Testis (tissue), 3 donors: Measurements from ENCODE around the gene PIM3. TPM values are rescaled to one million over a fixed set of nuclear protein-coding genes. Genes with fewer than 3 reads are reported as not detected.

Experiments used
- DNase-seq: peaks from one replicate; pipeline ENCODE4 v3.0.0-alpha.2; 2019
- H3K27ac ChIP-seq, 2 donors: fragments of 200-600 bp; sonication (generic); one replicate each; pipeline ENCODE4 v1.5.1; 2019
- H3K27me3 ChIP-seq: fragments of 200-600 bp; sonication (generic); one replicate; pipeline ENCODE4 v1.5.1; 2019
- H3K36me3 ChIP-seq: fragments of 200-600 bp; sonication (generic); one replicate; pipeline ENCODE4 v1.5.1; 2017; ENCODE audit warnings: low read depth; ENCODE audit errors: missing control alignments
- H3K4me1 ChIP-seq: fragments of 200-600 bp; sonication (generic); one replicate; pipeline ENCODE4 v1.5.1; 2019
- H3K4me3 ChIP-seq, 2 donors: fragments of 200-600 bp; sonication (generic); one replicate each; pipeline ENCODE4 v1.5.1; 2017 to 2019
- H3K9me3 ChIP-seq: fragments of 200-600 bp; sonication (generic); one replicate; pipeline ENCODE4 v1.5.1; 2017
- POLR2A ChIP-seq: fragments of 450-650 bp; IDR thresholded peaks from one replicate; pipeline ENCODE4 v1.6.1; 2017; ENCODE audit warnings: antibody characterized with exemption, mild to moderate bottlenecking, moderate library complexity
- WGBS, 2 donors: methylation state at CpG; one replicate each; pipeline ENCODE4 v1.1.5; 2018; 5-methylcytosine and 5-hydroxymethylcytosine counted together
- intact Hi-C: fragments of 100-400 bp; cut with DNase I; formaldehyde crosslinking; loops from one replicate; pipeline ENCODE4 v1.15.1; 2023; ENCODE audit warnings: low total_unique reads
- polyA plus RNA-seq: library from polyadenylated mRNA; stranded (reverse); fragments of 350-450 nt; fragmentation: Illumina TruSeq; extraction: RNeasy Lipid Tissue Mini Kit (QIAGEN cat#74804); gene quantifications from one replicate; pipeline ENCODE4 v1.2.3, GENCODE V29; 2014; ENCODE audit warnings: low read depth, low replicate concordance; ENCODE audit not compliant: insufficient read depth
- total RNA-seq, 2 donors: library from RNA; depleted of rRNA; stranded (reverse); fragments of >200 nt; gene quantifications; one replicate each; pipeline ENCODE4 v1.2.3, GENCODE V29; 2016
- TF ChIP-seq, protein P1 (sequence below), 3 experiments: fragments of 450-650 bp in 2 of 3; fragments of 200-600 bp in 1 of 3; sonication (generic) in 1 of 3; IDR thresholded peaks; one replicate each; pipeline ENCODE4 v1.5.1; 2016 to 2019; ENCODE audit warnings: antibody characterized with exemption in 3 of 3, mild to moderate bottlenecking in 2 of 3, moderate library complexity in 1 of 3

The PIM3 gene
- total and polyA plus RNA-seq, 3 donors from 2014 or later, result 50.8 to 89.9 (median 68.2) TPM

DNA sequence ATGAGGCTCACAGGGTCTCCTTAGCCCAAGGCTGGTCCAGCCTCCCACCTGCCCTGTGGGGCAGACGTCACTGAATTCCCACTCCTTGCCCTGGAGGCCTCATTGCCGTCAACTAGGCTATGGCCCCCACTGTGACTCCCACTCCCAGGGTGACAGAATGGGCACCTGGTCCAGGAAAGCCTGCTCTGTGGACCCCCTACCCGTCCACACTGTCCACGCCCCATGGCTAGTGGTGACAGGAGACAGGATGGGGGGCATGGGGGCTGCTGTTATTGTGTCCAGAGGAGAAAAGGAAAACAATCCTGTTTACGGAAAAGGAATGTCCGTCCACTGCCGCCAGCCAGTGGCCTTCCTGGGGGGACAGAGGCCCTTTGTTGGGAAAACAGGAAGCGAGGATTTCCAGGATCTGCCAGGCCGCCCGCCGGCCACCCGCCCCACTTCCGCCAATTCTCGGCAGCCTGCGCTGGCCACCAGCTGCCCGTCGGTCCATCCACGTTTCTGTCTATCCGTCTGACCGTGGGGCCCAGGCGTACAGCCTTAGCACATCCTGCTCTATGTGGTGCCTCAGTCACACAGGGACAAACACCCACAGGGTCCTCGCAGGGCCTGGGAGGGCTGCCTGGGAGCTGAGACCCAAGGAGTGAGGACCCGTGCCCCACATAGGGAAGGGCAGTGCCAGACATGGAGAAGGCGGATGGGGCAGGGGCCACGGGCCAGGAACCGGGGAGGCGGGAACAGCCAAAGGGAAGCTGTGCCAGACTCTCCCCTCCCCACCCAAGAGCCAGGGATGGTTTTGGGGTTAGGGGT, 22.6 kb upstream of the PIM3 start:
- intact Hi-C loops, result no loop called here
- no peak overlapping the region for H3K4me3 ChIP-seq
- no peak for DNase-seq
- TF ChIP-seq, protein P1, sequence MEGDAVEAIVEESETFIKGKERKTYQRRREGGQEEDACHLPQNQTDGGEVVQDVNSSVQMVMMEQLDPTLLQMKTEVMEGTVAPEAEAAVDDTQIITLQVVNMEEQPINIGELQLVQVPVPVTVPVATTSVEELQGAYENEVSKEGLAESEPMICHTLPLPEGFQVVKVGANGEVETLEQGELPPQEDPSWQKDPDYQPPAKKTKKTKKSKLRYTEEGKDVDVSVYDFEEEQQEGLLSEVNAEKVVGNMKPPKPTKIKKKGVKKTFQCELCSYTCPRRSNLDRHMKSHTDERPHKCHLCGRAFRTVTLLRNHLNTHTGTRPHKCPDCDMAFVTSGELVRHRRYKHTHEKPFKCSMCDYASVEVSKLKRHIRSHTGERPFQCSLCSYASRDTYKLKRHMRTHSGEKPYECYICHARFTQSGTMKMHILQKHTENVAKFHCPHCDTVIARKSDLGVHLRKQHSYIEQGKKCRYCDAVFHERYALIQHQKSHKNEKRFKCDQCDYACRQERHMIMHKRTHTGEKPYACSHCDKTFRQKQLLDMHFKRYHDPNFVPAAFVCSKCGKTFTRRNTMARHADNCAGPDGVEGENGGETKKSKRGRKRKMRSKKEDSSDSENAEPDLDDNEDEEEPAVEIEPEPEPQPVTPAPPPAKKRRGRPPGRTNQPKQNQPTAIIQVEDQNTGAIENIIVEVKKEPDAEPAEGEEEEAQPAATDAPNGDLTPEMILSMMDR (IDR thresholded peaks at IDR 0.05), result no peak
- no peak for TF ChIP-seq POLR2A
- 81 to 87% methylated on average over 14 to 27 of the region's 27 CpGs for WGBS, 2 donors
- no peaks in the 10 kb centered on the region for H3K36me3 ChIP-seq
- peaks cover 40% of the 10 kb centered on the region for H3K4me1 ChIP-seq
- H3K27ac ChIP-seq, result peak overlapping the region in 1 of 2 donors; percentile 95
- no peaks in the 10 kb centered on the region for H3K9me3 ChIP-seq
- no peaks in the 10 kb centered on the region for H3K27me3 ChIP-seq

DNA sequence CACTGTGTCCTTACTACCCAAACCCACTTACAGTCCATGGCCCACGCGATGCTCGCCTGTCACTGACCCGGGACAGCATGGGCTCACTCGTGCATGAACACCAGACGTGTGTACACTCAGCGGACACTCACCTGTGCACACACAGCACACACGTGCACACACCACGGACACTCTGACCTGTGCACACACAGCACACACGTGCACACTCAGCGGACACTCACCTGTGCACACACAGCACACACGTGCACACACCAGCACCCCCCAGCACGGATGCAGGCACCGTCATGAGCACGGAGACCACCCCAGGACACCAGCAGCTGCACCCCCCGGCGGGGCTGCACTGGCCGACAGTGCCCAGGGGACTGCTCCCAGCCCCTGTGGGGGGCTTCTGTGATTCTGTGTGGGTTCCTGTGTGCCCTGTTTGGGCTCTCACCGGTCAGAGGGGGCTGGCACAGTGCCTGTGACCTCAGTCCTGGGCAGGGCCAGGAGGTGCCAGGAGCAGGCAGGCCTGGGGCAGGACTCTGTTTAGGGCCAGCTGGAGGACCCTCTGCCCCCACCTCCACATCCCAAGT, 21.9 kb upstream of the PIM3 start:
- intact Hi-C loops, result no loop called here
- WGBS, 2 donors, result 60 to 91% methylated on average over 2 to 19 of the region's 19 CpGs
- Histone ChIP-seq H3K4me1 (peaks cover 33% of the 10 kb centered on the region), H3K9me3 (no peaks in the 10 kb centered on the region), H3K4me3 (no peak overlapping the region), H3K27me3 (no peaks in the 10 kb centered on the region), H3K27ac (no peak overlapping the region), H3K36me3 (no peaks in the 10 kb centered on the region)
- TF ChIP-seq, protein P1 (IDR thresholded peaks at IDR 0.05), result no peak
- TF ChIP-seq POLR2A, result no peak
- no peak for DNase-seq

DNA sequence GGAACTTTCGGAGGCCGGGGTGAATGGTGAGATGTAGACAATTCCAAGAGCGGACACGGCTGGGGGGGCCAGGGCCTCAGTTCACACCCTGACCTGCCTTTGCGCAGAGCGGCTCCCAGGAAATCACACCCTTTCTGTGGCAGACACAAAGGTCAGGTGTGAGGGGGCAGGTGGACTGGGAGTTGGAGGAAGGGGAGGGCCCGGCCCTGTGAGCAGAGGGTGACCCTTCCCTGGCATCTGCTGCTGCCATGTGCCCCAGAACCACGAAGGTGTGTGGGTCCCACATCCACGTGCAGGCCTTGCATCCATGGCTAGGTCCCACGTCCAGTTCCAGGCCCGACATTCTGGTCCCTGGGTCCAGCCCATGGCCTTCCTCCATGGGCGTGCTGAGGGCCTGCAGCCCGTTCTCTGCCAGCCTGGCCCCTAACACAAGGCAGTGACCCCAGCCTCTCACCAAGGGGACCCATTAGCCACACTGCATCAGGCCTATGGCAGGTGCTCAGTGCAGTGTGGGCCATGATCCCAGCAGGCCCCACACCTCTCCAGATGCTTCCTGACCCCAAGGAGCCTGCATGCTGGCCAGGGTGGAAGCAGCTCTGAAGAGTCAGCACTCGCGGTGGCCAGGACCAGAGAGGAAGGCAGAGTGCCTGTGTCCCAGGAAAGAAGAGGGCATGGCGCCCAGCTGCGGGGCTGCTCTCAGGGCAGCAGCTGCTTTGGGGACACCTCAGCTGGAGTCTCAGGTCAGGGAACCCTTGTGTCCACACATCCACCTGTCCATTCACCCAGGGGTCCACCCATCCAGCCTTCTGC, 18.9 kb upstream of the PIM3 start:
- H3K4me3 ChIP-seq, result no peak overlapping the region
- H3K9me3 ChIP-seq, result no peaks in the 10 kb centered on the region
- intact Hi-C loops, result no loop called here
- H3K36me3 ChIP-seq, result no peaks in the 10 kb centered on the region
- WGBS, 2 donors, result 92 to 96% methylated on average over 12 to 17 of the region's 17 CpGs
- no peak for DNase-seq
- H3K4me1 ChIP-seq, result peaks cover 14% of the 10 kb centered on the region
- H3K27ac ChIP-seq, result no peak overlapping the region
- H3K27me3 ChIP-seq, result no peaks in the 10 kb centered on the region
- TF ChIP-seq, protein P1 (IDR thresholded peaks at IDR 0.05), result no peak

DNA sequence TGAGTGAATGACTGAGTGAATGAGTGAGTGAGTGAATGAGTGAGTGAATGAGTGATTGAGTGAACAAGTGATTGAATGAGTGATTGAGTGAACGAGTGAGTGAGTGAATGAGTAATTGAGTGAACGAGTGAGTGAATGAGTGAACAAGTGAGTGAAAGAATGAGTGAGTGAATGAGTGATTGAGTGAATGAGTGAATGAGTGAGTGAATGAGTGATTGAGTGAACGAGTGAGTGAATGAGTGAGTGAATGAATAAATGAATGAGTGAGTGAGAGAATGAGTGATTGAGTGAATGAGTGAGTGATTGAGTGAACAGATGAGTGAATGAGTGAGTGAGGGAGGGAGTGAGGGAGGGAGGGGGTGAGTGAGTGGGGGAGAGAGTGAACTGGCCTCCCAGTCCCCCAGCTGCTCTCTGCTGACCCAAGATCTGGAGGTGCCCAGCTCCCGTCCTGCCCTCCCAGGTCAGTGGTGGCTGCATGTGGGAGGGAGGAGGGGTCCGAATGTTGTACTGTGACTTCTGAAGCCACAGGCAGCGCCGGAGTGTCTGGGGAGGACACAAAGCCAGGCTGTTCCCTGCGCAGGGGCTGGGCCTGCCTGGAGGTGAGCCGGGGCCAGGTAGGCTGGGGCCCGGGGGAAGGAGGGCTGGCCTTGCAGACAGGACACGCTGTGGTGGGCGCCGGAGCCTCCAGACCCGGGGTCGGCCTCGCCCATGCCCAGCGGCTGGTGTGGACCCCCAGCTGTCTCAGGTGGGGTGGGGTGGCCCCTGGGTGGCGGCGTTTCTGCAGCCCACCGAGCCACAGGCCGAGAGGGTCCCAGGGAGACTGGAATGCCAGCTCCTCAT, 17.8 kb upstream of the PIM3 start:
- no peaks in the 10 kb centered on the region for H3K27me3 ChIP-seq
- no peaks in the 10 kb centered on the region for H3K36me3 ChIP-seq
- no peak overlapping the region for H3K27ac ChIP-seq
- H3K9me3 ChIP-seq, result no peaks in the 10 kb centered on the region
- DNase-seq, result no peak
- 86 to 89% methylated on average over 10 to 21 of the region's 21 CpGs for WGBS, 2 donors
- peaks cover 3% of the 10 kb centered on the region for H3K4me1 ChIP-seq
- intact Hi-C loops, result no loop called here
- H3K4me3 ChIP-seq, result no peak overlapping the region
- no peak for TF ChIP-seq POLR2A
